Measurements from ENCODE around the gene TTC24. TPM values are rescaled to one million over a fixed set of nuclear protein-coding genes. Genes with fewer than 3 reads are reported as not detected.

TTC24 gene
- total and polyA plus RNA-seq, 10 of the 15 experiments (the other 5 are each of a cell fraction or from before 2014, with no cell fraction given) = 0.05 to 6.4 (median 2.9) TPM; not detected in 1

DNA sequence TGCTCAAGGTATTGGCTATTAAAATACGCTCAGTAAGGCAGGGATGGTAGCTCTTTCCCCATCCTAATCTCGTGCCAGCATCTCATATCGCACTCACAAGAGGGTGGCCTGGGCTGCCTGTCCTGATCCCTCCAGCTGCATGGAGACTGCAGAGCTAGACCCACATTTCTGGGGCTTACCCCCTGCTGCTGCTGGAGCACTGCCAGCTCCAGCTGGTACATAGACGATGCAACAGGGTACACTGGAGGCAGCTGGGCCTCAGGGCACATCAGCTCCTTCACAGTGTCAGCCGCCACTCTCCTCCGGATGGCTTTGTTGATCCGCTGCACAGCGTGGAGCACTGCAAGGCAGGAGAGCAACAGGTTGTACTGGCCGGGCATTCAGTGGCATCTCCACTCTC is 23.2 kb upstream of the TTC24 start (continued):
- TF ChIP-seq, protein P1, sequence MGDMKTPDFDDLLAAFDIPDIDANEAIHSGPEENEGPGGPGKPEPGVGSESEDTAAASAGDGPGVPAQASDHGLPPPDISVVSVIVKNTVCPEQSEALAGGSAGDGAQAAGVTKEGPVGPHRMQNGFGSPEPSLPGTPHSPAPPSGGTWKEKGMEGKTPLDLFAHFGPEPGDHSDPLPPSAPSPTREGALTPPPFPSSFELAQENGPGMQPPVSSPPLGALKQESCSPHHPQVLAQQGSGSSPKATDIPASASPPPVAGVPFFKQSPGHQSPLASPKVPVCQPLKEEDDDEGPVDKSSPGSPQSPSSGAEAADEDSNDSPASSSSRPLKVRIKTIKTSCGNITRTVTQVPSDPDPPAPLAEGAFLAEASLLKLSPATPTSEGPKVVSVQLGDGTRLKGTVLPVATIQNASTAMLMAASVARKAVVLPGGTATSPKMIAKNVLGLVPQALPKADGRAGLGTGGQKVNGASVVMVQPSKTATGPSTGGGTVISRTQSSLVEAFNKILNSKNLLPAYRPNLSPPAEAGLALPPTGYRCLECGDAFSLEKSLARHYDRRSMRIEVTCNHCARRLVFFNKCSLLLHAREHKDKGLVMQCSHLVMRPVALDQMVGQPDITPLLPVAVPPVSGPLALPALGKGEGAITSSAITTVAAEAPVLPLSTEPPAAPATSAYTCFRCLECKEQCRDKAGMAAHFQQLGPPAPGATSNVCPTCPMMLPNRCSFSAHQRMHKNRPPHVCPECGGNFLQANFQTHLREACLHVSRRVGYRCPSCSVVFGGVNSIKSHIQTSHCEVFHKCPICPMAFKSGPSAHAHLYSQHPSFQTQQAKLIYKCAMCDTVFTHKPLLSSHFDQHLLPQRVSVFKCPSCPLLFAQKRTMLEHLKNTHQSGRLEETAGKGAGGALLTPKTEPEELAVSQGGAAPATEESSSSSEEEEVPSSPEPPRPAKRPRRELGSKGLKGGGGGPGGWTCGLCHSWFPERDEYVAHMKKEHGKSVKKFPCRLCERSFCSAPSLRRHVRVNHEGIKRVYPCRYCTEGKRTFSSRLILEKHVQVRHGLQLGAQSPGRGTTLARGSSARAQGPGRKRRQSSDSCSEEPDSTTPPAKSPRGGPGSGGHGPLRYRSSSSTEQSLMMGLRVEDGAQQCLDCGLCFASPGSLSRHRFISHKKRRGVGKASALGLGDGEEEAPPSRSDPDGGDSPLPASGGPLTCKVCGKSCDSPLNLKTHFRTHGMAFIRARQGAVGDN (IDR thresholded peaks at IDR 0.05) = no peak
- TF ChIP-seq ASH2L (IDR thresholded peaks at IDR 0.05; ENCODE audit: borderline replicate concordance, low read depth) (no peak), ATF7 (IDR thresholded peaks at IDR 0.05; ENCODE audit: low read depth) (no peak), RAD51 (IDR thresholded peaks at IDR 0.05) (no peak), POLR2A (IDR thresholded peaks at IDR 0.05; ENCODE audit: low read depth, low read length) (no peak), STAT3 (IDR thresholded peaks at IDR 0.05; ENCODE audit: low read depth, low read length) (no peak), HDAC2 (IDR thresholded peaks at IDR 0.05) (no peak), SP1 (IDR thresholded peaks at IDR 0.05; ENCODE audit: low read depth, low read length) (no peak)
- TF ChIP-seq, protein P2, sequence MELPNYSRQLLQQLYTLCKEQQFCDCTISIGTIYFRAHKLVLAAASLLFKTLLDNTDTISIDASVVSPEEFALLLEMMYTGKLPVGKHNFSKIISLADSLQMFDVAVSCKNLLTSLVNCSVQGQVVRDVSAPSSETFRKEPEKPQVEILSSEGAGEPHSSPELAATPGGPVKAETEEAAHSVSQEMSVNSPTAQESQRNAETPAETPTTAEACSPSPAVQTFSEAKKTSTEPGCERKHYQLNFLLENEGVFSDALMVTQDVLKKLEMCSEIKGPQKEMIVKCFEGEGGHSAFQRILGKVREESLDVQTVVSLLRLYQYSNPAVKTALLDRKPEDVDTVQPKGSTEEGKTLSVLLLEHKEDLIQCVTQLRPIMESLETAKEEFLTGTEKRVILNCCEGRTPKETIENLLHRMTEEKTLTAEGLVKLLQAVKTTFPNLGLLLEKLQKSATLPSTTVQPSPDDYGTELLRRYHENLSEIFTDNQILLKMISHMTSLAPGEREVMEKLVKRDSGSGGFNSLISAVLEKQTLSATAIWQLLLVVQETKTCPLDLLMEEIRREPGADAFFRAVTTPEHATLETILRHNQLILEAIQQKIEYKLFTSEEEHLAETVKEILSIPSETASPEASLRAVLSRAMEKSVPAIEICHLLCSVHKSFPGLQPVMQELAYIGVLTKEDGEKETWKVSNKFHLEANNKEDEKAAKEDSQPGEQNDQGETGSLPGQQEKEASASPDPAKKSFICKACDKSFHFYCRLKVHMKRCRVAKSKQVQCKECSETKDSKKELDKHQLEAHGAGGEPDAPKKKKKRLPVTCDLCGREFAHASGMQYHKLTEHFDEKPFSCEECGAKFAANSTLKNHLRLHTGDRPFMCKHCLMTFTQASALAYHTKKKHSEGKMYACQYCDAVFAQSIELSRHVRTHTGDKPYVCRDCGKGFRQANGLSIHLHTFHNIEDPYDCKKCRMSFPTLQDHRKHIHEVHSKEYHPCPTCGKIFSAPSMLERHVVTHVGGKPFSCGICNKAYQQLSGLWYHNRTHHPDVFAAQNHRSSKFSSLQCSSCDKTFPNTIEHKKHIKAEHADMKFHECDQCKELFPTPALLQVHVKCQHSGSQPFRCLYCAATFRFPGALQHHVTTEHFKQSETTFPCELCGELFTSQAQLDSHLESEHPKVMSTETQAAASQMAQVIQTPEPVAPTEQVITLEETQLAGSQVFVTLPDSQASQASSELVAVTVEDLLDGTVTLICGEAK (IDR thresholded peaks at IDR 0.05; ENCODE audit: borderline replicate concordance) = no peak
- TF ChIP-seq, protein P3, sequence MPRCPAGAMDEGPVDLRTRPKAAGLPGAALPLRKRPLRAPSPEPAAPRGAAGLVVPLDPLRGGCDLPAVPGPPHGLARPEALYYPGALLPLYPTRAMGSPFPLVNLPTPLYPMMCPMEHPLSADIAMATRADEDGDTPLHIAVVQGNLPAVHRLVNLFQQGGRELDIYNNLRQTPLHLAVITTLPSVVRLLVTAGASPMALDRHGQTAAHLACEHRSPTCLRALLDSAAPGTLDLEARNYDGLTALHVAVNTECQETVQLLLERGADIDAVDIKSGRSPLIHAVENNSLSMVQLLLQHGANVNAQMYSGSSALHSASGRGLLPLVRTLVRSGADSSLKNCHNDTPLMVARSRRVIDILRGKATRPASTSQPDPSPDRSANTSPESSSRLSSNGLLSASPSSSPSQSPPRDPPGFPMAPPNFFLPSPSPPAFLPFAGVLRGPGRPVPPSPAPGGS (IDR thresholded peaks at IDR 0.05; ENCODE audit: borderline replicate concordance, insufficient read depth, low read depth, low read length, poor library complexity, severe bottlenecking) = no peak
- TF ChIP-seq, protein P4, sequence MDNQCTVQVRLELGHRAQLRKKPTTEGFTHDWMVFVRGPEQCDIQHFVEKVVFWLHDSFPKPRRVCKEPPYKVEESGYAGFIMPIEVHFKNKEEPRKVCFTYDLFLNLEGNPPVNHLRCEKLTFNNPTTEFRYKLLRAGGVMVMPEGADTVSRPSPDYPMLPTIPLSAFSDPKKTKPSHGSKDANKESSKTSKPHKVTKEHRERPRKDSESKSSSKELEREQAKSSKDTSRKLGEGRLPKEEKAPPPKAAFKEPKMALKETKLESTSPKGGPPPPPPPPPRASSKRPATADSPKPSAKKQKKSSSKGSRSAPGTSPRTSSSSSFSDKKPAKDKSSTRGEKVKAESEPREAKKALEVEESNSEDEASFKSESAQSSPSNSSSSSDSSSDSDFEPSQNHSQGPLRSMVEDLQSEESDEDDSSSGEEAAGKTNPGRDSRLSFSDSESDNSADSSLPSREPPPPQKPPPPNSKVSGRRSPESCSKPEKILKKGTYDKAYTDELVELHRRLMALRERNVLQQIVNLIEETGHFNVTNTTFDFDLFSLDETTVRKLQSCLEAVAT (IDR thresholded peaks at IDR 0.05) = no peak

Measured in GM12878 (cell line).